Hematopoietic multipotent progenitor cell treated with erythropoietin and hydrocortisone succinate and interleukin-3 and kit ligand, for 15 days (in vitro differentiated cells): ENCODE measurements around the gene KLHDC8B.
"Not testable (repeated sequence)": the region's sequence is repeated elsewhere in the genome, so short reads cannot be mapped to it uniquely, and the experiment has no call there.

Source experiments
- DNase-seq: peaks from one replicate; pipeline ENCODE4 v3.0.0-alpha.2; 2015; ENCODE audit warnings: low spot score

Gene KLHDC8B

DNA sequence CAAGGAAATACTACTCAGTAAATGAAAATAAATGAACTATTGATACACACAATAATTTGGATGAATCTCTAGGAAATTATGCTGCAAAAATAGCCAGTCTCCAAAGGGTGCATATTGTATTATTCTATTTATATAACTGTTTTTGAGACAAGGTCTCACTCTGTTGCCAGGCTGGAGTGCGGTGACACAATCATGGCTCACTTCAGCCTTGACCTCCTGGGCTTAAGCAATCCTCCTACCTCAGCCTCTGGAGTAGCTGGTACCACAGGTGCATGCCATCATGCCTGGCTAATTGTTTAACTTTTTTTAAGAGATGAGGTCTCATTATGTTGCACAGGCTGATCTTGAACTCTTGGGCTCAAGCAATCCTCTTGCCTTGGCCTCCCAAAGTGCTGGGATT lies 12.5 kb downstream of the KLHDC8B start:
- DNase-seq = no peak

DNA sequence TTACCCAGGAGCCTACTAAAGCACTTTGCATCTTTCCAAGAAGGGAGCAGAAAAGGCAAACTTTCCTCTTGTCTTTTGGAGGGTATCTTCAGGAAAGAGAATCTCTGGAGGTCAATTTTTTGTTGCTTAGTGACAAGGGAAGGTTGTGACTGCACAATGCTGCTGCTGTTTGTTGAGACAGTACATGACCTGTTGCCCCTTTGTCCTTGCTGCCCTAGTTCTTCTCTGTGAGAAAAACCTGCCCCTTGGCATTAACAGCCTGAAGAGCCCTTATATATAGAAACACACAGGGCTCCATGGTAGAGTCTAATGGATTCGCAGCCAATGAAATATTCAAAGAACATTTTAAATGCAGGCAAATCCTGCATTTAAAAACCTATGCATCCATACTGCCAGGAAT lies 20.3 kb downstream of the KLHDC8B start:
- DNase-seq = no peak

DNA sequence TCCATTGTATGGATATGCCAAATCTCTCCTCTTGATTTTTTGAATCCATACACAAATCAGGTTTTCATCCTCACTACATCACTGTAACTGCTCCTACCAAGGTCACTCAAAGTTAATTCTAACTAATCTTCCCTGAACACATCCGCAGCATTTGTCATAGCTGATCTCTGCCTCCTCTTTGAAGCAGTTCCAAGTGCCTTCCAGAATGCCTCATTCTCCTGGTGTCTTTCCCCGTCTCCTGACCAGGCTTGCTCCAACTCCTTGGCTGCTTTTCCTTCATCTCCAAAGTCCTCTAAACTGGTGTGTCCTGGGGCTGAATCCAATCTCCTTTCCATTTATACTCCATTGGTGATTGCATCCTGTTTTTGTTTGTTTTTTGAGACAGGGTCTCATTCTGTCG lies 26.8 kb downstream of the KLHDC8B start:
- no peak for DNase-seq

DNA sequence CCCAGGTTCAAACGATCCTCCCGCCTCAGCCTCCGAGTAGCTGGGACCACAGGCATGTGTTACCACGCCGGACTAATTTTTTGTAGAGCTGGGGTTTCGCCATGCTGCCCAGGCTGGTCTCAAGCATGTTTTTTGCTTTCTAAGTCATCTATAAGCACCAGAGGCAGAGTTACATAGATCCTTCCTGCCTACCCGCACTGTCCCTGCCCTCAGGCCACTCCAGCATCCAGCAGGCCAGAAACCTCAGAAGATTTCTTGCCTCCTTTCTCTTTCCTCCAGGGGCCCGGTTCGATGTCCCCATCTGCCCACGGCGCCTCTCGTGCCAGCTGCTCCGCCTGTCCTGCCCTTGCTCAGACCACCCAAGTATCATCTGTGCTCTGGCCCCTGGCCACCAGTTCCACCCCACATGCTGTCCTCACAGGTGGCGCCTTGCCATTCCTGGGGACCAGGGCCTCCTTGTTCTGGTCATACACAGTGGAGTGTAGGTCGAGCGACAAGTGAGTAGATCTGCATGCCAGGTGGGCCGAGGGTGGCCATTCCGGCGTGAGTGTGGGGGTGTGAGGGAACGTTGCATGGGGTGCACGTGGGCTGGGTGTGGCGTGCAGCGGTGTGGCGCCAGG lies 27.3 kb downstream of the KLHDC8B start:
- no peak for DNase-seq

DNA sequence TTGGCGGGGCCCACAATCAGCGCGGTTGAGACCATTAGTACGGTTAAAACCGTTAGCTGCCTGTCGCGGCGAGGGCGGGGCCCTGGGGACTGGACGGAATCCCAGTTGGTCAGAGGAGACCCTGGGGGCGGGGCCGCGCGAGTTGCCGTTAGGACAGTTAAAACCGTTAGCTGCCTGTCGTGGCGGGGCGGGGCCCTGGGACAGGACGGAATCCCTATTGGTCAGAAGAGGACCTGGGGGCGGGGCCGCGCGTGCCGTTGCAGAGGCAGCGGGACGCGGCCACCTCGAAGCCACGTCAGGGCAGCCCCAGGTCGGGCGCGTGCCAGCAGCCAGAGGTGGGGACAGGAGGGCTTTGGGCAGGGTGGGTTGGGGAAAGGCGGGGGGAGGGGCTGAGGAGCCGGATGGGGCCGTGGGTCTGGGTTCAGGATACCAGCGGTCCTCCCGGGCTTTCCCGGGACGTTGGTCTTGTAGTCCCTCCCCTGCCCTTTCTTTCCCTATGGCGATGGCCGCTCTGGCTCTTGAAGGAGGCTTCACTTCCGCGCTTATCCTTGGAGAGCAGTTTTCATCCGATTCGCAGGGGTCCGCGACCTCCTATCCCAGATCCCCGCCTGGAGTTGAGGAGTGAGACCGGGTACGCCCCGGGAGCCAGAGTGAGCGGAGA lies 28.0 kb downstream of the KLHDC8B start:
- DNase-seq = no peak

DNA sequence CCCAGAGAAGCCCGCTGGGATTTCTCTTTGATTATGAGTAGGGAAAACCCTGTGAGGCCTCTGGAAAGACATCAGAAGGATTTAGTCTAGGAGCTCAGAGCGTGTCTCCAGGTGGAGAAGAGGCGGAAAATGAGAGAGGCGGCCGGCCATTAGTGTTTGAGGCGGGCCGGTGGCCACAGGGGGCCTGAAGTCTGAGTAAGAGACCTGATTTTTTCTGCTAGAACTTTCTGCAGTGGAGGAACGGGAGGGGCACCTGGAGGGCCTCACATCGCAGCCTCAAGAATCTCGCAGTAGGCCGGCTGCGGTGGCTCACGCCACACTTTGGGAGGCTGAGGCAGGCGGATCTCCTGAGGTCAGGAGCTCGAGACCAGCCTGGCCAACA lies 28.5 kb downstream of the KLHDC8B start:
- no peak for DNase-seq

DNA sequence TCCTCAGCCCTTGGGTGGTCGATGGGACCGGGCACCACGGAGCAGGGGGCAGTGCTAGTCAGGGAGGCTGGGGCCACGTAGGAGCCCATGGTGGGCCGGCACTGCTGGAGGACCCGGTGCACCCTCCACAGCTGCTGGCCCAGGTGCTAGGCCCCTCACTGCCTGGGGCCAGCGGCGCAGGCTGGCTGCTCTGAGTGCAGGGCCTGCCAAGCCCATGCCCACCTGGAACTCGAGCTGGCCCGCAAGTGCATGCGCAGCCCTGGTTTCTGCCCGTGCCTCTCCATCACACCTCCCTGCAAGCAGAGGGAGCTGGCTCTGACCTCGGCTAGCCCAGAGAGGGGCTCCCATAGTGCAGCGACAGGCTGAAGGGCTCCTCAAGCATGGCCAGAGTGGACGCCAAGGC lies 42.1 kb downstream of the KLHDC8B start:
- no peak for DNase-seq

DNA sequence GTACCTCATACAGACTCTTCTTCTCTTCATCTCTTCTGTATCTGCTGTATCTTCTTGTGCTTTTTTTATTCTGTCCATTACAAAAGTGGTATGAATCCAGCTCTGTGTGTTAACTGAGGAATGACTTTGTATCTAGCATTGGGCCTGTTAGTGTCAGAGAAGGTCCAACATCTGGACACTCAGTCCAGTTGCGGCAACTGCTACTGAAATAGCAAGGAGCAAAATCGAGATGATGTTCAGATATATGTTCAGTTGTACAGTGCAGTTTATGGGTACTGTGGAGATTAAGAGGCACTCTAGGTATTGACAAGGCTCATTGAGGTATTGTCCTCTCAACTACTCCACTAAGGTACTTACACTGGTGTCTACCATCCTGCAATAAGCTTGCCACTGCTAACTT lies 42.6 kb downstream of the KLHDC8B start:
- no peak for DNase-seq

DNA sequence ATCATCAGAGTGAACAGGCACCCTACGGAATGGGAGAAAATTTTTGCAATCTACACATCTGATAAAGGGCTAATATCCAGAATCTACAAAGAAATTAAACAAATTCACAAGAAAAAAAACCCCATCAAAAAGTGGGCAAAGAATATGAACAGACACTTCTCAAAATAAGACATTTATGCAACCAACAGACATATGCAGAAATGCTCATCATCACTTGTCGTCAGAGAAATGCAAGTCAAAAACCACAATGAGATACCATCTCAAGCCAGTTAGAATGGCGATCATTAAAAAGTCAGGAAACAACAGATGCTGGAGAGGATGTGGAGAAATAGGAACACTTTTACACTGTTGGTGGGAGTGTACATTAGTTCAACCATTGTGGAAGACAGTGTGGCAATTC lies 45.3 kb downstream of the KLHDC8B start:
- not testable (repeated sequence) for DNase-seq

DNA sequence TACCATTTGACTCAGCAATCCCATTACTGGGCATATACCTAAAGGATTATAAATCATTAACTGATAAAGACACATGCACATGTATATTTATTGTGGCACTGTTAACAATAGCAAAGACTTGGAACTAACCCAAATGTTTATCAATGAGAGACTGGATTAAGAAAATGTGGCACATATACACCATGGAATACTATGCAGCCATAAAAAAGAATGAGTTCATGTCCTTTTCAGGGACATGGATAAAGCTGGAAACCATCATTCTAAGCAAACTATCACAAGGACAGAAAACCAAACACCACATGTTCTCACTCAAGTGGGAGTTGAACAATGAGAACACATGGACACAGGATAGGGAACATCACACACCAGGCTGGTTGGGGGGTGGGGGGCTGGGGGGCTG lies 45.7 kb downstream of the KLHDC8B start:
- not testable (repeated sequence) for DNase-seq

DNA sequence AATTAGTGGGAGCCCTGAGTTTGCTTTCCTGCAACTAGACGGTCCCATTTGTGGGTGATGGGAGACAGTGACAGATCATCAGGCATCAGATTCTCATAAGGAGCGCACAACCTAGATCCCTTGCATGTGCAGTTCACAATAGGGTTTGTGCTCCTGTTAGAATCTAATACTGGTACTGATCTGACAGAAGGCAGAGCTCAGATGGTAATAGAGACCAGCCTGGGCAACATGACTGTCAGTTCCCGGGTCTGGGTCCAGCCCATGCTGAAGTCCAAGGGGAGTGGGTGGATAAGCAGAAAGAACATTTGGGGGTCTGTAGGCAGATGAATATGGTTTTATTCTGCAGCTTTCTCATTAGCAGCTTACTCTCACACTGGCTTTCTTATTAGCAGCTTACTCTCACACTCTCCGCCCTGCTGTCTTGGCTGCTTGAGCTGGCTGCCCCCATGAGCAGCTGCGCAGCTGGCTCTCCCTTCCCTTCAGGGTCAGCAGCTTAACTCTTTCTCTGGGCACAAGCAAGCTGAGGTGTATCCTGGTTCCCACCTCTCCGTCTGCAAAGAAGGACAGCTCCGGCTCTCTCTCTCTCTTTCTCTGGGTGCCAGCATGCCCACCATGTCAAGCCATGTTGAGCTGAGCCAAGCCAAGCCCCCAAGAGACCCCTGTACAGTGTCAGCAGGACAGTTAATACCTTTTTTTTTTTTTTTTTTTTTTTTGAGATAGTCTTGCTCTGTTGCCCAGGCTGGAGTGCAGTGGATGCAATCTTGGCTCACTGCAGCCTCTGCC lies 46.5 kb downstream of the KLHDC8B start:
- no peak for DNase-seq

DNA sequence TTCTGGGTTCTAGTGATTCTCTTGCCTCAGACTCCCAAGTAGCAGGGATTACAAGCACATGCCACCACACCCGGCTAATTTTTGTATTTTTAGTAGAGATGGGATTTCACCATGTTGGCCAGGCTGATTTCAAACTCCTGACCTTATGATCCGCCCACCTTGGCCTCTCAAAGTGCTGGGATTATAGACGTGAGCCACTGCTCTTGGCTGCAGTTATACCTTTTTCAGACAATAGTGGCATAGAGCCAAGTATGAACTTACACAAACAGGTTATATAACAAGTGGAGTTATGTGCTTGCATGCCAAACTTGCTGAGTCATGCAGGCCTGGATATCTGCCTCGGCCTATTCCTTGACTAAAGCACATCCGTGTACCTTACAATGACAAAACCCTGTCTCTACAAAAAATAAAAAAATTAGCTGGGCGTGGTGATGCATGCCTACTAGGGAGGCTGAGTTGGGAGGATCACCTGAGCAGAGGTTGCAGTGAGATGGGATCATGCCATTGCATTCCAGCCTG lies 47.1 kb downstream of the KLHDC8B start:
- DNase-seq = peak; percentile 58

DNA sequence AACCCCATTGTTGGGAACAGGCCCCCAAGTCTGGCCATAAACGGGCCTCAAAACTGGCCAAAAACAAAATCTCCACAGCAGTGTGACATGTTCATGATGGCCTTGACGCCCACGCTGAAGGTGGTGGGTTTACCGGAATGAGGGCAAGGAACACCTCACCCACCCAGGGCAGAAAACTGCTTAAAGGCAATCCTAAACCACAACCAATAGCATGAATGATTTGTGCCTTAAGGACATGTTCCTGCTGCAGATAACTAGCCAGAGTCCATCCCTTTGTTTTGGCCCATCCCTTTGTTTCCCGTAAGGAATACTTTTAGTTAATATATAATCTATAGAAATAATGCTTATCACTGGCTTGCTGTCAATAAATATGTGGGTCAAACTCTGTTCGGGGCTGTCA lies 47.7 kb downstream of the KLHDC8B start:
- no peak for DNase-seq

DNA sequence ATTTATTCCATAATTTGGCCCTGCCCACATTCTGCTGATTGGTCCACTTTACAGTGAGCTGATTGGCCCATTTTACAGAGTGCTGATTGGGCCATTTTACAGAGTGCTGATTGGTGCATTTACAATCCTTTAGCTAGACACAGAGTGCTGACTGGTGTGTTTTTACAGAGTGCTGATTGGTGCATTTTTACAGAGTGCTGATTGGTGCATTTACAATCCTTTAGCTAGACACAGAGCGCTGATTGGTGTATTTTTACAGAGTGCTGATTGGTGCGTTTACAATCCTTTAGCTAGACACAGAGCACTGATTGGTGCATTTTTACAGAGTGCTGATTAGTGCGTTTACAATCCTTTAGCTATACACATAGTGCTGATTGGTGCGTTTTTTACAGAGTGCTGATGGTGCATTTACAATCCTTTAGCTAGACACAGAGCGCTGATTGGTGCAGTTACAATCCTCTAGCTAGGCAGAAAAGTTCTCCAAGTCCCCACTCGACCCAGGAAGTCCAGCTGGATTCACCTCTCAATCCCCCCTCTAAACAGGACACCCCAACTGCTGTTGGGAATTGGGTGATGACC lies 49.7 kb downstream of the KLHDC8B start:
- not testable (repeated sequence) for DNase-seq

DNA sequence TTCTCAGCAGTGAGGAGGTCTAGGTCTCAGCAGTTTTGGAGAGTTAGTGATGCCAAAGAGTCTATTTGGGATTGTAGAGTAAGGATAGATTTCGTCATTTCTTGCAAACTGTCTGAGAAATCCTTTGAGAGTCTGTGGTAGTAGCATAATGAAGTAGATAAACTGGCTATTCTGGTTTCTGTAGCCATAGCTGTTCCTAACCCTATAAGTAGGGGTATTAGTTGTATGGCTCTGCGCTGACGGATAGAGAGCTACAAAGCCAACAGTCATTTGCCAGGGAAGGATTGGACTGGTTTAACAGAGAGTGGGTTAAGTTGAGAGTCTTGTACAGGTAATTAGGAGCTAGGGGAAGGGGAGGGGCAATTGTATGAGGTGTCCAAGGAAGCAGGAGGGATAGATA lies 50.6 kb downstream of the KLHDC8B start:
- DNase-seq = no peak
